GM19328 (cell line): Measurements from ENCODE around the gene RNF150.
"Not testable (repeated sequence)": the region's sequence is repeated elsewhere in the genome, so short reads cannot be mapped to it uniquely, and the experiment has no call there.

Experiments
- ATAC-seq: cut with Tn5 transposase; IDR thresholded peaks from one replicate; pipeline ENCODE4 v1.9.1; 2021; ENCODE audit warnings: mild to moderate bottlenecking, moderate library complexity; ENCODE audit not compliant: unreplicated experiment

RNF150 gene

DNA sequence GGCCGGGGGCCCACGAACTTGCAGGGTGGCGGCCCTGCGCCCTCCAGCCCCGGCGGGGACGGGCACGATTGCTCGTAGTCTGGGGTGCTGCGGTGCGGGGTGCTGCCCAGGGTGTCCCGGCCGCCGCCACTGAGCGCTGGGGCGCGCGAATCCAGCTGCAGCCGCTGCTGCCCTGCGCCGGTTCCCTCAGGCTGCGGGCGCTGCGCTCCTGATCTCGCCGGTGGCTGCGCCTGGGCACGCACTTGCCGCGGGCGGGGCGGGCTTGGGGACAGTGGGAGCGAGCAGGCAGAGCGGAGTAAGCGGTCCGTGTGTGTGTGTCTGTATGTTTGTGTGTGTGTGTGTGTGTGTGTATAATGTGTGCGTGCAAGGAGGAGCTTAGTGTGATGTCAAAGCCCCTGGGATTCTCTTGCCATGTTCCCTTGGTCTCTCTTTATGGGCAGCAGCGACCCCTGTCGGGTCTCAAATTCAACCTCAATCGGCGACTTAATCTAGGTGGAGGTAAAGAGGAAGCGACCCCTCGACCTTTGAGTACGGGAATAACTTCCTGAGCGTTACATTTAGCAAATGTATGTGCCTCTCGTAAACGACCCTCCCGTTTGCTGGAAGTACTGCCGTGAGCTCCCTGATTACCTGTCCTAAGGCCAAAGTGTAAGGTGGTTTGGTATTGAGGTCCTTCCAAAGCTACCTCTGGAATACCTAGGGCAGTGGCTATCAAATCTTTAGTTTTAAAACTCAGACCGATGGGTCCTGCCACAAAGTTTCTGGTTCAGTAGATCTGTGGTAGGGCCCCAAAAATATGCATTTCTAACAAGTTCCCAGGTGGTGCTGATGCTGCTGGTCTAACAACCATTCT is at the start of gene RNF150:
RNF150 (minus strand) TSS at position 324 of the 853 bp plus-strand sequence.
- peak; percentile 39 for ATAC-seq

DNA sequence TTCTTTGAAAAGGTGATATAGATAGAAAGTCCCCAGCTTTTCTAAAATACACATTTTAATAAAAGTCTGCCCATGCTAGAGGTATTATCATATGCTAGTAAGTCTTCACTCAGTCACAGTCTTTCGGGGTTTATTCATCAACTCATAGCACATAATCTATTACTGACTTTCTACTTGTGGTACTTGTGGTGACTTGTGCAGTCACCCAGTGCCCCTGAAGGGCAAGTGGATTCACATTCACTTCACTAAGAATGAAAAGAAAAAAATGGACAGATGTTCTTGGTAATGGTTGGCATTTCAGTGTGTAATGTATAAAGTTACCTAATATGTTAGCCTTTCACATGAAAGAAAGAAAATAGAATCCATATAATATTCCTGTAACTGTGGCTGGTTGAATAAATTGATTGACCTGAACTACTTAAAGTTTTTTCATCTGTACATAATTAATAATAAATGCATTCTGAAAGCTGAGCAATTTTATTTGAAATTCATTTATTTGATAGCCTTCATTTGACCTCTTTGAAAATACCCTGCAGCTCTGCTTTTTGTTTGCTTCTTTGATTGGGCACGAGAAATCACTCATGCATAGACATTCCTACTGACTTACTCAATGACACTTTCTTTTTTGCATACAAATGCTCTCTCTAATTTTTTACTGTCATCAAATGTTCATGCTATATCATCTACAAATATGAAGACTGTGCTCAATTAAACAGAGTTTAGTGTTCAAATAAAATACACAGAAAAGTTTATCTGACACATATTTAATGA is 47.9 kb upstream of the RNF150 start:
- no peak for ATAC-seq

DNA sequence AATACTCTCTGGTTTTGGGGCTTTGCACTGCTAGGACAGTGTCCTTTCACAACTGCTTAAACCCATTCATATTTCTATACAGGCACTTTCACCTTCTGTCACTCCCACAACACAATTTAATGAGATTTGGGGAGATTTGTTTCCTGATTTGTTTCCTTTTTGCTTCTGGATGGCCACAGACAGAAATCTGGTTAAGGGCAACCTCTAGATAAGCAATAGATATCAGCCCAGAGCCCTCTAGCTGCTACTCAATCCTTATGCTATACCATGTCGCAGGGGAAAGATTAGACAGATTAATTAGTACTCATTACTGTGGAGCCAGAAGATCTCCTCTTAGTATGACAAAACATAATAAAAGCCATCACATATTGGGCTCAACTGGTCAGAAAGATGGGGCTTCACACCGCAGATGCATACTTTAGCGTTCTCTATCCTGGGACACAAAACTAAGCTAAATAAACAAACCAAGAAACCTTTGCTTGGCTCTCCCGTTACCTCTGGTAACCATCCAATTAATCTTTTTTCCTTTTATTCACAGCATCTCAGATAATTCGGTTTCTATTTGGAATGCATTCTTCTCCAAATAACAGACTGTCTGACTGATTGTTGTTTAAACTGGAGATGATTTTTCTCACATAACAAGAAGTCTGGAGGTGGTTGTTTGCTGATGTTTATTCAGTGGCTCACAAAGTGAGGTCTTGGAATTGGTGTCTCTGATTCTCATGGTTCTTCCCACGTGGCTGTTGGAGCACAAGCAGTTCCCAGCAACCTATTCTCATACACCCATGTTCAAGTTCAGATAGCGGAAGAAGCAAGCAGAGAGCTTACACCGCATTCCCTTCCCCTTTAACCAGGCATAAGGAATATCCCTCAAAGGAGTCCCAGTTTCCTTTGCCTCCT is 46.5 kb upstream of the RNF150 start:
- no peak for ATAC-seq

- ATAC-seq, result no peak
Observed at GRCh38 chr4:141177171-141177570, 43.9 kb upstream of the RNF150 start.

- ATAC-seq, result no peak
Observed at GRCh38 chr4:141174457-141174856, 41.2 kb upstream of the RNF150 start.

DNA sequence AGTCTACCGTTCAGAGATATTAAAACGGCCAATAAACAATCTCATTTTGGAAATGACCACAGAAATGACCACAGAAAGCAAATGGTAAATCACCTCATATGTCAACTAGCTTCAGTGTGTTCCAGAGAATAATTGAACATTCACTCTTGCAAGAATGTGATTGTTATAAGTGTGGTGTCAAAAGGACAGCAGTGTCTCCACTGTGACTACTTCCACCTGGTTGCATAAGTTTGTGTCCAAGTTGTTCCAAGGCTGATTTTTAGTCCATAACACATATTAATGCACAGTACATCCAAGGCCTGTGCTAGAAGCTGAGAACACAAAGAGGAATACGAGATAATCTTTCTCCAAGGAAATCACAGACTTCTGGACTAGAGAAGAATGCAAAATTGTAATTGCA is 37.4 kb upstream of the RNF150 start:
- ATAC-seq, result no peak

GRCh38 chr4:141169391-141169790 is 36.1 kb upstream of the RNF150 start:
- no peak for ATAC-seq

GRCh38 chr4:141165001-141165400 is 31.7 kb upstream of the RNF150 start:
- ATAC-seq, result not testable (repeated sequence)

DNA sequence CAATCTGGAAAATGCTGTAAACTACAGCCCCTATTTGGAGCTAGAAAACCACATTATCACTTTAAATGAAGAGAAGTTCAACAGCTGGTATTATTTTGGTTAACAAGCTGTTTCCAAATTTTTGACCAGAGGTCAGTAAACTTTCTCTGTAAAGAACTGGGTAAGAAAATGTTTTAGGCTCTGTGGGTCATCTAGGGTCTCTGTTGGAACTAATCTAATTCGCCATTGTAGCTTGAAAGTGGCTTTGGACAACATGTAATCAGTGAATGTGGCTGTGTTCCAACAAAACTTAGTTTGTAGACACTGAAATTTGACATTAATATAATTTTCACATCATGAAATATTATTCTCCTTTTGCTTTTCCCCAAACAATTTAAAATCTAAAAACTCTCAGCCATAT is 25.8 kb upstream of the RNF150 start:
- ATAC-seq, result no peak

- no peak for ATAC-seq
Observed at GRCh38 chr4:141158219-141158618, 24.9 kb upstream of the RNF150 start.

GRCh38 chr4:141155586-141155985 is 22.3 kb upstream of the RNF150 start:
- ATAC-seq, result no peak

- ATAC-seq, result no peak
Observed at GRCh38 chr4:141154725-141155124, 21.5 kb upstream of the RNF150 start.

DNA sequence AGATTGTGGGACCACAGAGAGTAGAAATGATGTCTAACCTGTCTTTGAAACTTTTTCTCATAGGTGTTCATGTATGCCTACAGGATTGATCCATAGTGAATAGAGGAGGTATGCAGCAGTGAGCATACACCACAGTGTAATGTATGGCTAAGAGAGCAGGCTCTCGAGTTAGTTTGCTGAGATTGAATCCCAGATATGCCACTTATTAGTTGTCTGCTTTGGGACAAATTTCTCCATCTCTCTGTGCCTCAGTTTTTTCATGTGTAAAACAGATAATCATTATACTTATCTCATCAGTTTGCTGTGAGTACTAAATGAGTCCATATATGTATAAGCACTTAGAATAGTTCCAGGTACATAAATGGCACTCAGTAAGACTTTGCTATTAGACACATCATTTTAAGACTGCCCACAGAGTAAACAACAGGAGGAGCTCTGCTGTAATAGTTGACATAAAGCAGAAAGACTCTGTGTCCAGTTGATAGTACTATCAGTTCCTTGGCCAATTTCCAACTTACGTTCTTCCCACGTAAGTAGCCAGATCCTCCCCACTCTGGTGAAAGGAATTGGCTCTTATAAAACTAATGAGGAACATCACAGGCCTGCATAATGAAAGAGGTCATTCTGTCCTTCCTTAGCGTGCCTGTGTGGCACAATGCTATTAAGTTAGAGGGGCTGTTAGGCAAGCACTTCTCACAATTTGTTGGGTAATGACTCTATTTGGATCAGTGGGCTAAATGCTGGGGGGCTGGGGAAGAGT is 20.7 kb upstream of the RNF150 start:
- no peak for ATAC-seq

- no peak for ATAC-seq
Observed at GRCh38 chr4:141144207-141144606, 10.9 kb upstream of the RNF150 start.

- ATAC-seq, result no peak
Observed at GRCh38 chr4:141142423-141142822, 9.2 kb upstream of the RNF150 start.

DNA sequence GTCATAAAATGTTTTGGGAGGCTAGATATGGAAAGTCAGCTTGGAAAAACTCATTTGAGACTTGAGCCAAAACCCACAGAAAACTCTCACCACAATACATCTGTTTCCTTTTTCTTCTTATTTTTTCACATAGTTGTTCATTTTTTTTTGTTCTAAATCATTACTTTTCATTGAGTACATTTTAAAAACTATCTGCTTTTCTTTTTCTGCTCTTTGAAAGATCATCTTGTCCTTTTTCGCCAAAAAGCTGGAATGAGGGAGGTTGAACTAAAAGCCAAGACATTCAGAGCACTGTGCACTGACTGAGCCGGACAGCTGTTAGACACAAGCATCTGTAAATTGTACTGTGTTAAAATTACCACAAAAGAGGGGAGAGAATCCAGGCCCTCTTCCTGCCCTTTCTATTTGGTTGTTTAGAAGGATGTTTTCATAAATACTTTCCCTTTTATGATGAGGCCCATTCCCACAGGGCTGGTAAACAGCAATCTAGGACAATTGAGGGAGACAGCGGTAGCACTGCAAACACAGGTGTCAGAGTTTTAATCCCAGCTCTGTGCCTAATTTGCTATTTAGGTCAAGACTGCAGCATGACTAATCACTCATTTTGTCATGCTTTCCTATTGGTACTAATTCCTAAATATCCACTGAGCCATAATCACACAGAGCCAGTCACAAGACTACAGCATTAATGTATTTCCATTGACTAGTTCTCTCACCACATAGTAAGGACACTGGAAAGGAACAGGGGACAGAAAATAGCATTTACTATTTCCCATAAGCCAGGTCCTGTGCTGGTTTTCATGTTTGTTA is 7.3 kb upstream of the RNF150 start:
- ATAC-seq, result no peak

- ATAC-seq, result no peak
Observed at GRCh38 chr4:141133999-141134995, 1.0 kb upstream of the RNF150 start.

GRCh38 chr4:141132709-141133145 is 542 bp downstream of the RNF150 start:
- peak; percentile 32 for ATAC-seq
